Skeletal muscle satellite cell (primary cell): Measurements from ENCODE around the gene GDF3.
"Not testable (repeated sequence)": the region's sequence is repeated elsewhere in the genome, so short reads cannot be mapped to it uniquely, and the experiment has no call there.

Source experiments
- H3K27me3 ChIP-seq: 2 replicates; pipeline ENCODE4 v1.7.0; 2013; ENCODE audit warnings: low read length; ENCODE audit not compliant: control insufficient read depth, insufficient read depth
- H3K36me3 ChIP-seq: 2 replicates; pipeline ENCODE4 v1.7.0; 2013; ENCODE audit warnings: mild to moderate bottlenecking, control low read depth, low read length; ENCODE audit not compliant: insufficient read depth
- H3K4me1 ChIP-seq: 2 replicates; pipeline ENCODE4 v1.7.0; 2013; ENCODE audit warnings: low read length; ENCODE audit not compliant: control insufficient read depth, insufficient read depth
- H3K4me2 ChIP-seq: 2 replicates; pipeline ENCODE4 v1.7.0; 2013; ENCODE audit warnings: mild to moderate bottlenecking, low read length
- H3K4me3 ChIP-seq: 2 replicates; pipeline ENCODE4 v1.7.0; 2013; ENCODE audit warnings: low read length
- H3K9ac ChIP-seq: 2 replicates; pipeline ENCODE4 v1.7.0; 2013; ENCODE audit warnings: mild to moderate bottlenecking, low read depth, low read length, moderate library complexity
- H3K9me3 ChIP-seq: replicated peaks from 2 replicates; pipeline ENCODE4 v1.7.0; 2013; ENCODE audit warnings: mild to moderate bottlenecking, control low read depth, low read length

The GDF3 gene

DNA sequence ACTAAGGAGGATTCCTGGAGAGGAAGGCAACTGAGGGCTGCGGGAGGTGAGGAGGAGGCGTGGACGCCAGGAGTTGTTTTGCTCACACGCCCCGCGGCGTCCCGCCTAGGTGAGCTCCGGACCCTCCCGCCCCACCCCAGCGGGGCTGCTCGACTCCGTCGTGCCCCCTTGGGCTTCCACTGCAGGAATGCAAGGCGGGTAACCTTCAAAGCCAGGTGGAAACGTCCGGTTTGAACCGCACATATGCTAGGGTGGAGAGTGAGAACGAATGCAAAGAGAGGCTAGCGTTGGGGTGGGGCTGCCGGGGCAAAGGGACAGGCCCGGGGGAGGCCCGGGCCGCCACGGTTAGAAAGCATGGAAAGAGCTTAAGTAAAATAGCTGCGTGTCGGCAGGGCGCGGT, 10.3 kb upstream of the GDF3 start:
- Histone ChIP-seq H3K4me2 (no peak overlapping the region), H3K9me3 (no peaks in the 10 kb centered on the region), H3K27me3 (no peaks in the 10 kb centered on the region), H3K9ac (no peak overlapping the region), H3K4me1 (no peaks in the 10 kb centered on the region), H3K4me3 (no peak overlapping the region), H3K36me3 (no peaks in the 10 kb centered on the region)

GRCh38 chr12:7695237-7695560, 376 bp downstream of the GDF3 start:
- H3K9me3 ChIP-seq = no peaks in the 10 kb centered on the region
- no peaks in the 10 kb centered on the region for H3K36me3 ChIP-seq
- no peaks in the 10 kb centered on the region for H3K4me1 ChIP-seq
- no peaks in the 10 kb centered on the region for H3K27me3 ChIP-seq
- no peak overlapping the region for H3K4me3 ChIP-seq
- H3K4me2 ChIP-seq = no peak overlapping the region
- no peak overlapping the region for H3K9ac ChIP-seq

DNA sequence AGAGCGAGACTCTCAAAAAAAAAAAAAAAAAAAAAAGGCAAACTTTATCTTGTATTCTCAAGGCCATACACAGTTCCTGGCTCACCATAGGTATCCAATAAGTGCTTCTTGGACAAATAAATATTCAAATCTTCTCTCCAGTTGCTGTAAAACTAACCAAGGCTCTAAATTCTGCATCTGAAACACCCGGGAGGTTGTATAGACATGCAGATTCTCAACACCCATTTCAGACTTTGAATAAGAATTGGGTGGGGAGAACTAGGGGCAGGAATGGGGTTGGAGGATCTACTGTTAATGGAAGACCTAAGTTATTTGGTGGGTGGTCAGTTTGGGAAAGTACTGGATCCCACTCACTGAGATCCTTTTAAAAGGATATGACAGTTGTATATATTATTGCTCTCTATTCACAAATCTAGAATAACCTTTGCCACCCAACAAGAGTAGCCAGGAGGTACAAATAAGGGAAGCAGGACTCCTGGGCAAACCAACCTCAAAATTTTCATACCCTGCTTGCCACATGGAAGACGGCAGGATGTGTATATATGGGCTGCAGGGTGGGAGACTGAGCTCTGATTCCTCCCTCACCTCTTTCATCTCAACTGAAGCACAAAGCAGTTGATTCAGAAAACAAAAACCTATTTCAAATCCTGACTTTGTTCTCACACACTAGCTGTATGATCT, 879 bp downstream of the GDF3 start:
- Histone ChIP-seq H3K4me1 (no peaks in the 10 kb centered on the region), H3K9ac (no peak overlapping the region), H3K9me3 (no peaks in the 10 kb centered on the region), H3K4me2 (no peak overlapping the region), H3K27me3 (no peaks in the 10 kb centered on the region), H3K4me3 (no peak overlapping the region), H3K36me3 (no peaks in the 10 kb centered on the region)

- Histone ChIP-seq H3K36me3 (no peaks in the 10 kb centered on the region), H3K4me3 (no peak overlapping the region), H3K9ac (no peak overlapping the region)
These were observed 1.8 kb downstream of the GDF3 start for GRCh38 chr12:7693793-7694192.

DNA sequence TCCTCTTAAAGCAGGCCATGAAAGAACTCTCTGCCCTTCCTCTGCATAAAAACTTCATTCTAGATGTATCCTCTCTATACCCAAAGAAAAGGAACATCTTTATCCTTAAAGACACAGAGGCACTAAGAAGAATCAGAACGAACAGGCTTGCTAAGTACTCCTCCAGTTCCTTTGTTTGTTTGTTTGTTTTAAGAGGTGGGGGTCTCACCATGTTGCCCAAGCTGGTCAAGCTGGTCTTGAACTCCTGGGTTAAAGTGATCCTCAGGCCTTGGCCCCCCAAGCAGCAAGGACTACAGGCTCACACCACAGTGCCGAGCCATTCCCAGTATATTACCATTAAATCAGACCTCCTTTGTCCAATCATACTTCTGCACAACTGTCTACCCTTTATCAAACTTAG, 14.0 kb downstream of the GDF3 start:
- Histone ChIP-seq H3K4me1 (no peaks in the 10 kb centered on the region), H3K27me3 (no peaks in the 10 kb centered on the region)

More at GRCh38 chr12:7693793-7694192, 1.8 kb downstream of the GDF3 start:
- no peak overlapping the region for H3K4me2 ChIP-seq
- no peaks in the 10 kb centered on the region for H3K9me3 ChIP-seq
- H3K27me3 ChIP-seq = no peaks in the 10 kb centered on the region
- H3K4me1 ChIP-seq = no peaks in the 10 kb centered on the region

DNA sequence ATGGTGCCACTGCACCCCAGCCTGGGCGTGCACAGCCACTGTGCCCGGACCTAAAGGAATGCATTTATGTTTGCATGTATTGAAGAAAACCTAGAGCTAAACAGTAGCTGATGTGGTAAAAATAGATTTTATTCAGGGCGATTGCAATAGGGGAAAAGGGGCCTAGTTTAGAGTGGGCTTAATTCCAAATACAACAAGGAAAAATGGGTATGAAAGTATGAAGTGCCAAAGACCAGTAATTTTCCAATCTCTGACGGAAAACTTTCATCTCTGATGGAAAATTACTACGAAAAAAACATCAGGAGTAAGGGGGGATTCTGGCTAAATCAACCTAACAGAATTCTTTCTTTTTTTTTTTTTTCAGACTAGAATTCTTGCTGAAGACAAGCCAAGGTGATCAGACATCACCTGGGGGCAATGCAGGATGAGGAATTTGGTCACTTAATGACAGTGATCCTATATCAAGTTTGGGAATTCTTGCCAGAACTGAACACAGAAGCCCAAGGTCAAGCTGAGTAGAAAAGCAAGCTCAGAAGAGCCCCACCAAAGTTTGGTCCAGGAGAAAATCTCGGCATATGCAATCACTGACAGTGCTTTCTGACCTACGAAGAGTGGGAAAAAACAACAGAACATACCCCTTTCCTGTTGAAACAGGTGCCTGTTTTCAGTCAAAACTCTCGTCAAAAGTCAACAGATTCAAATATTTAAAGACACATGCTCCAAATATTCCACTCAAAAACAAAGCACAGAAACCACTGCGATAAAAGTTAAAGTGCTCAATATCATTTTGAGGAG, 16.1 kb downstream of the GDF3 start:
- H3K36me3 ChIP-seq = no peaks in the 10 kb centered on the region
- no peaks in the 10 kb centered on the region for H3K27me3 ChIP-seq
- no peak overlapping the region for H3K9ac ChIP-seq
- no peaks in the 10 kb centered on the region for H3K9me3 ChIP-seq
- no peaks in the 10 kb centered on the region for H3K4me1 ChIP-seq
- no peak overlapping the region for H3K4me3 ChIP-seq
- H3K4me2 ChIP-seq = no peak overlapping the region

More for the DNA sequence above, 14.0 kb downstream of the GDF3 start:
- Histone ChIP-seq H3K36me3 (no peaks in the 10 kb centered on the region), H3K9me3 (no peaks in the 10 kb centered on the region), H3K4me3 (no peak overlapping the region), H3K9ac (no peak overlapping the region), H3K4me2 (no peak overlapping the region)

GRCh38 chr12:7678744-7679143, 16.8 kb downstream of the GDF3 start:
- Histone ChIP-seq H3K36me3 (no peaks in the 10 kb centered on the region), H3K4me1 (no peaks in the 10 kb centered on the region), H3K9ac (no peak overlapping the region), H3K4me2 (no peak overlapping the region), H3K9me3 (no peaks in the 10 kb centered on the region), H3K4me3 (no peak overlapping the region), H3K27me3 (no peaks in the 10 kb centered on the region)

- H3K27me3 ChIP-seq, H3K4me1 ChIP-seq, H3K36me3 ChIP-seq, H3K9ac ChIP-seq, H3K9me3 ChIP-seq, H3K4me2 ChIP-seq, H3K4me3 ChIP-seq: not testable (repeated sequence)
These were observed 18.1 kb downstream of the GDF3 start for GRCh38 chr12:7677432-7677888.

DNA sequence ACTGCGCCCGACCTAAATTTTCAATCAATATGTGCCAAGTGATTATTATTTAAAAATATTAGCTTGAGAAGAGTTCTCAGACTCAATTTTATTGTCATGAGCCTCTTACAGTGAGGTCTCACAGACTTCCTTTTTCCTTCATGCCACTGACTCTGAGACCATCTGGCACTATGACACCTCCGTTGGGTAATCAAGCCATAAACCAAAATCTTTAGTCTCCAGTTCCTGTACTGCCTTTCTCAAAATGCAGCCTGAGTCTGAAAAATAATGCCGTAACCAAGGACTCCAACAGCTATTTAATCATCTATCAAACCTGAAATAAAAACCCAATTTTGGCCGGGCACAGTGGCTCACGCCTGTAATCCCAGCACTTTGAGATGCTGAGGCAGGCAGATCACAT, 20.1 kb downstream of the GDF3 start:
- not testable (repeated sequence) for H3K9me3 ChIP-seq, H3K4me1 ChIP-seq, H3K4me3 ChIP-seq, H3K36me3 ChIP-seq, H3K27me3 ChIP-seq, H3K4me2 ChIP-seq, H3K9ac ChIP-seq

GRCh38 chr12:7668171-7668570, 27.4 kb downstream of the GDF3 start:
- Histone ChIP-seq H3K36me3 (no peaks in the 10 kb centered on the region), H3K9ac (no peak overlapping the region), H3K4me1 (no peaks in the 10 kb centered on the region), H3K27me3 (no peaks in the 10 kb centered on the region), H3K4me3 (no peak overlapping the region), H3K4me2 (no peak overlapping the region), H3K9me3 (no peaks in the 10 kb centered on the region)

DNA sequence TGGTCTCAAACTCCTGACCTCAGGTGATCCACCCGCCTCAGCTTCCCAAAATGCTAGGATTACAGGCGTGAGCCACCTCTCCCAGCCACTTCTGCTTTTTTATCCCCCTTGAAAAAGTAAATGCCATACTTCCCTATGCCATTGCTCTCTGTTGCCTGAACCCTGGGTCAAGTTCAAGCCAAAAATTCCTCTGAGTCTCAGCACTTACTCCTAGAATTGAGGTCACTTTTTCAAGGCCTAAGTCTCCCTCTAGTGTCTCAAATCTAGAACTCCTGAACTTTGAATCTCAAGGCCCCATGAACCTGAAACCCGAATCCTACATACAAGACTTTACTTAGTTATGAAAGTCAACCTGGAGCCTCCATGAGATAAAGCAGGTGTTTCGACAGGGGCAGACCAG, 28.4 kb downstream of the GDF3 start:
- Histone ChIP-seq H3K27me3 (no peaks in the 10 kb centered on the region), H3K9ac (no peak overlapping the region), H3K36me3 (no peaks in the 10 kb centered on the region), H3K4me3 (no peak overlapping the region), H3K4me2 (no peak overlapping the region), H3K9me3 (no peaks in the 10 kb centered on the region), H3K4me1 (no peaks in the 10 kb centered on the region)

- no peak overlapping the region for H3K4me3 ChIP-seq
- H3K36me3 ChIP-seq = no peaks in the 10 kb centered on the region
- H3K9ac ChIP-seq = no peak overlapping the region
- H3K27me3 ChIP-seq = no peaks in the 10 kb centered on the region
- no peaks in the 10 kb centered on the region for H3K4me1 ChIP-seq
- H3K9me3 ChIP-seq = no peaks in the 10 kb centered on the region
- no peak overlapping the region for H3K4me2 ChIP-seq
These were observed 29.0 kb downstream of the GDF3 start for GRCh38 chr12:7666595-7666994.
